Epithelial cell of esophagus (primary cell): Measurements from ENCODE around the gene AKAP13.

Experiments used
- DNase-seq: peaks from one replicate; pipeline ENCODE4 v3.0.0; 2010; ENCODE audit warnings: low read depth
- H3K4me3 ChIP-seq: 2 replicates; pipeline ENCODE4 v1.5.1; 2011; ENCODE audit warnings: mild to moderate bottlenecking, low read length, control low read depth
- TF ChIP-seq, protein P1 (sequence below): IDR thresholded peaks from 2 replicates; pipeline ENCODE4 v1.5.1; 2011; ENCODE audit warnings: low read depth, mild to moderate bottlenecking, low read length, control low read depth, inconsistent platforms; ENCODE audit not compliant: insufficient read depth; ENCODE audit errors: missing control alignments

Gene AKAP13

DNA sequence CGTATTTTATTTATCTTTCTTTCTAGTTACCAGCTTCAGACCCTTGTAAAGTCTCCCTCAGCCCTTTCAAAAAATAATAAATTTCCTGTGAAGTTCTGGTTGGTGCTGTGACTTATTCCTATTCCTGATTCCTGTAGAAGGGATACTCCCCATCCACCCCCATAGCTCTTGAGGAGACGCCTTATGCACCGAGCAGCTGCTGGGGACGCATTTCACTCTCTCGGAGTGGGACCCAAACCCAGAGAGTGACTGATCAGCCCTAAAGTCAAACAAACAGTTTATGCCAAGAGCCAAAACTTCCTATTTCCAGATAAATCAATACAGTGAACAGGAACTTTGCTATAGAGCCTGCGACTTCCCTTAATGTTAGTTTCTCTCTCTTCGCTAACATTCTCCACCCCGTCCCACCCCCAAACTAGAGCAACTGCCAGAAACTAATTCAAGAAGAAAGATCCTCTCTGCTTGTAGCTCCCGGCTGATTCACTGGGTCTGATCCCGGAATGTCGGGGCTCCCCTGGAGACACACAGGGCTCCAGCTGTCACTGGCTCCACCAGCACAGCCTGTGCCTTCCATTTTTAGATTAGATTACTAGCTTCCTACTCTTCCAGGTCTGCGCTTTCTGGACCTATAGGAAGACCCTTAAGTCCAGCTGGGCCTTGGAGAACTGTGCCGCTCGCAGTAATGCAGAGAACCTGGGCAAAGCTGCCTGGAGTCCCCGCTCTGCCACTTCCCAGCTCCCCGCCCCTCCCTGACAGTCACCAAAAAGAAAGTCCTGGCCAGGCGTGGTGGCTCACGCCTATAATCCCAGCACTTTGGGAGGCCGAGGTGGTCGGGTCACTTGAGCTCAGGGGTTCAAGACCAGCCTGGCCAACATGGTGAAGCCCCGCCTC lies 369.1 kb downstream of the AKAP13 start:
- no peak for DNase-seq
- TF ChIP-seq, protein P1, sequence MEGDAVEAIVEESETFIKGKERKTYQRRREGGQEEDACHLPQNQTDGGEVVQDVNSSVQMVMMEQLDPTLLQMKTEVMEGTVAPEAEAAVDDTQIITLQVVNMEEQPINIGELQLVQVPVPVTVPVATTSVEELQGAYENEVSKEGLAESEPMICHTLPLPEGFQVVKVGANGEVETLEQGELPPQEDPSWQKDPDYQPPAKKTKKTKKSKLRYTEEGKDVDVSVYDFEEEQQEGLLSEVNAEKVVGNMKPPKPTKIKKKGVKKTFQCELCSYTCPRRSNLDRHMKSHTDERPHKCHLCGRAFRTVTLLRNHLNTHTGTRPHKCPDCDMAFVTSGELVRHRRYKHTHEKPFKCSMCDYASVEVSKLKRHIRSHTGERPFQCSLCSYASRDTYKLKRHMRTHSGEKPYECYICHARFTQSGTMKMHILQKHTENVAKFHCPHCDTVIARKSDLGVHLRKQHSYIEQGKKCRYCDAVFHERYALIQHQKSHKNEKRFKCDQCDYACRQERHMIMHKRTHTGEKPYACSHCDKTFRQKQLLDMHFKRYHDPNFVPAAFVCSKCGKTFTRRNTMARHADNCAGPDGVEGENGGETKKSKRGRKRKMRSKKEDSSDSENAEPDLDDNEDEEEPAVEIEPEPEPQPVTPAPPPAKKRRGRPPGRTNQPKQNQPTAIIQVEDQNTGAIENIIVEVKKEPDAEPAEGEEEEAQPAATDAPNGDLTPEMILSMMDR = no peak
- H3K4me3 ChIP-seq = no peak overlapping the region

DNA sequence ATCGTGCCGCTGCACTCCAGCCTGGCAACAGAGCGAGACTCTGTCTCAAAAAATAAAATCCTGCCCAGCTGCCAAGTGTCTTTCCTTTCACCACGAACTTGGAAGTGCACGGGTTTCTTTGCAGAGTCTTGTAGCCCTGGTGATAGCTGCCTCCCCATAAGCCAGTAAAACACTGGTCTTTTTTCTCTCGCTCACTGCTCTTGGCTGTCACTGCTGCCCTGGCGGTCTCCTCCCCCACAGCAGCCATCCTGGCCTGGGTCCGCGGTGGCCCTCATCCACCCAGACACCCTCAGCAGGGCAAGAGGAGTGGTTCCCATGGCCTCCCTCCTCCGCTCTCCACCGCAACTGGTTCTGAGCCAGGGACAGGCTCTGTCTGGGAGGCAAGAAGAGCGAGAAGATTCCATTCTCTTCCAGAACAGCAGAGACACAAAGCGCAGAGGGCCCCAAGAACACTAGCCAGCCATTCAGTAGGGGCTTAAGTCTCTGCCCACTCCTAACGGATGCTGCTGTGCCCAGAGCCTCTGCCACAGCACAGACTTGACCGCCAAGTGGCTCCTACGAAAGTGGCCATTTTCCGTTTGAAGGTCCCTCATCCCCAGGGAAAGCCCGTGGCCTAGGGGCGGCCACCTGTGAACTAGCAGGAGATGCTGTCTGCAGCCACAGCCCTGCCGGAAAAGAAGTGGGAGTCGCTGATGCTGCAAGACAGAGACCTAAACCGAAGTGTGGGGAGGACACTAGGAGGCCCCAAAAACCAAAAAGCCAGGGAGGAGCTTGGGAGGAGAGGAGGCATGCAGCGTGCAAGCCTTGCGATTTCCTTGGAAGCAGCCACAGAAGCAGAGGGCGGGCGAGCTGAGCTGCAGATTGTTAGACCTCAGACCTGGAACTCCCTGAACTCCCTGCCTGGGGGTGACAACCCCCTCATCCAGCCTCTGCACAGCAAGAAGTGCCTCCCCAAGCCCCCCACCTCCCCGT lies 370.2 kb downstream of the AKAP13 start:
- no peak for DNase-seq
- TF ChIP-seq, protein P1 = no peak
- H3K4me3 ChIP-seq = no peak overlapping the region

DNA sequence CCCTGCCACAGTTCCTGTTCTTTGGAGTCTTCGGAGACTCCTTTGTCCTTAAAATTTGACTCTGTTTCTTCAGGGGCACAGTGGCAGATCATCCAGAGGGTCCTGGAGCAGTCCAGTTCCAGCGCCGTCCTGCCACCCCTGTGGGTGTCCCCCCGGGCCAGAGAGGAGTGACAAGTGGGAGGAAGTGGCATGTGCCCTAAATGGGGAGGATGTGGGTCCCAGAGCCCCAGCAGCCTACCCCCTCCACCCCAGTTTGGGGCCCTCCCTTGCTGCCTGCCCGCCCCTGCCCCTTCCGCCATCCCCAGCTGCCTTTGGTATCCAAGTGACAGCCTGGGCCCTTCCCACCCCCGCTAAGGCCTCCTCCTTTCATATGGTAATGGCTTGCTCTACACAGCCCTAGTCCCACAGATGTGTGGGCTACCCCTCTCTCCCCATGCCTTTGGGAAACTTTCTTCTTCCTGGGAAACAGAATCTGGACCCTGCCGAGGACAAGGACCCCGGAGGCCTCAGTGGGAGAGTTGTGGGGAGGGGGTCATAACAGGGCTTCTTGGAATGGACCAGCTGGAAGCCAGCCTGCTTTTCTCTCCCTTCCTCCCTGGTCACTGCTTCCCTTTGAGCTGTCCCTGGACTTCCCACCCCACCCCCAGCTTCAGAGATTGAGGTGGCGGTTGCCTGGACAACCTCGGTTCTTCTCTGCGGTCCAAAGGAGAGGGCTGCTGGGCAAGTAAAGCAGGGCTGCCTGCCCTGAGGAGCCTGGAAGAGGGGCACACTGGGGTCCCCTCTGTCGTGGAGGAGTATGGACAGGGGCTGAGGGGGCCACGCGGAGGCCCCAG lies 371.1 kb downstream of the AKAP13 start:
- TF ChIP-seq, protein P1 = no peak
- no peak for DNase-seq
- no peak overlapping the region for H3K4me3 ChIP-seq

DNA sequence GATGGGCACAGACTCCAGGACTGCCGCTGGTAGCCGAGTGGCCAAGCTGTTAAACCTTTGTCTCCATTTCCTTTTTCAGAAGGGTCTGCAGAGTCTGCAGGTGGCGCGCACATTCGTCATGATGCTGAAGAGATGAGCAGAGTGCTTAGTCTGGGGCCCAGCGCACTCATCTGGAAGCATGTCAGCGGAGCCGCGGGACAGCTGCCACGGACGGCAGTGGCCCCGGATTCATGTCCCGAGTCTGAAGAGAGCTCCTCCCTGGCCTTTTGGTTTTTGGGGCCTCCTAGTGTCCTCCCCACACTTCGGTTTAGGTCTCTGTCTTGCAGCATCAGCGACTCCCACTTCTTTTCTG lies 371.7 kb downstream of the AKAP13 start:
- DNase-seq = no peak
- TF ChIP-seq, protein P1 = no peak
- H3K4me3 ChIP-seq = no peak overlapping the region

DNA sequence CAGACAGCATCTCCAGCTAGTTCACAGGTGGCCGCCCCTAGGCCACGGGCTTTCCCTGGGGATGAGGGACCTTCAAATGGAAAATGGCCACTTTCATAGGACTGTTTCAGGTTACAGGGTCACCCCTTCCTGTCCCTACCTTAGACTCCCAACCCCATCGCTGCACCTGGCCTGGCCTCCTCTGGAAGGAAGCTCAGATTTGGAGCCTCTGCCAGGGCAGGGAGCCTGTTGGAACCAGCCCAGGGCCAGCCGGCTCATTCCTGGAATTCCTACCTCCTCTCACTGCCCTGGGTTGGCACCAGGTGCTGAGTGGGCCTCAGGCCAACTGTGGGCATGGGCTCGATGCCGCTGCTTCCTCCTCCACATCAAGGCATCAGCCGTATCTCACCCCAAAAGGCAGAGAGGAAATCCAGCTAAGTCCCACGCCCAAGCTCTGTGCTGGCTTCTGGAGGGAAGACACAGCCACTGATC lies 372.1 kb downstream of the AKAP13 start:
- TF ChIP-seq, protein P1 = no peak
- peak; percentile 70 for DNase-seq
- H3K4me3 ChIP-seq = no peak overlapping the region

DNA sequence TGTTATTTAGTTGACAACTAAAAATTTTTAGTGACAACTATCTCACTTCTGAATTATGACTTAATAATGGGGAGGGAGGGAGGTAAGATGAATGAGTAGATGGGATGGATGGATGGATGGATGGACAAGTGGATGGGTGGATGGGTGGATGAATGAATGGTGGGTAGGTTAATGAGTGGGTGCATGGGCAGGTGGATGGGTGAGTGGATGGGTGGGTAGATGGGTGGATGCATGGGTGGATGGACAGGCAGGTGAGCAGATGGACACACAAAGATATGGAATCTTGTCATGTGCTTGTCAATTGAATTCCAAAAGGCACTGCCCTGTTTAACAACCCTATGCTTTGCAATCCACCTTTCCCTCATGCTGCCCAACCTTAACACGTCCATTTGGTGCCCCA lies 372.9 kb downstream of the AKAP13 start:
- DNase-seq = no peak
- TF ChIP-seq, protein P1 = no peak

More for the DNA sequence above, 372.9 kb downstream of the AKAP13 start:
- no peak overlapping the region for H3K4me3 ChIP-seq
